ENCODE data around the gene GTF2A2. TPM values are rescaled to one million over a fixed set of nuclear protein-coding genes. Genes with fewer than 3 reads are reported as not detected.
A peak's percentile ranks its signal among the peaks of the same experiment; 100 is the strongest.
"Not testable (repeated sequence)": the region's sequence is repeated elsewhere in the genome, so short reads cannot be mapped to it uniquely, and the experiment has no call there.

Gene GTF2A2
- total RNA-seq, 4 donors from 2014 or later: 13.1 to 49.8 (median 22.9) TPM

GRCh38 chr15:59699810-59700431 lies 42.6 kb upstream of the GTF2A2 start:
- no peak for DNase-seq (ENCODE audit: low spot score in 2 of 2)
- Histone ChIP-seq H3K27me3 (no peaks in the 10 kb centered on the region), H3K4me3 (no peak overlapping the region), H3K4me1 (no peaks in the 10 kb centered on the region), H3K36me3 (no peaks in the 10 kb centered on the region), H3K27ac (no peak overlapping the region), H3K9me3 (no peaks in the 10 kb centered on the region)
- 61 to 74% methylated on average over 4 of the region's 4 CpGs for WGBS, 2 donors
- TF ChIP-seq POLR2A (IDR thresholded peaks at IDR 0.05) (no peak), EP300 (IDR thresholded peaks at IDR 0.05) (no peak), CTCF (IDR thresholded peaks at IDR 0.05) (no peak)

DNA sequence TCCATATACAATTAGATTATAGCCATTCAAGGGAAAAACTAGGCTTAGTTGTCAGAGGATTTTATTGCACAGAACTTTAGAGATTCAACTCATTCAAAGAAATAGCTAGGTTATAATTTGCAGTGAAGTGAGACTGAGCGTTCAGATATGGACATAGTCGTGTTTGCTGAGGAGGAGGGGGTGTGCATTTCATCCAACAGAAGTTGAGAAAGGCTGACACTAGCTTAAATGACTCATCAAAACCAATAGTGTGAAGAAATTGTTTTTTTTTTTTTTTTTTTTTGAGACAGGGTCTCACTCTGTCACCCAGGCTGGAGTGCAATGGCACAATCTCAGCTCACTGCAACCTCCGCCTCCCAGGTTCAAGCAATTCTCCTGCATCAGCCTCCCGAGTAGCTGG lies 40.8 kb upstream of the GTF2A2 start:
- not testable (repeated sequence) for H3K4me3 ChIP-seq; H3K27ac ChIP-seq; H3K36me3 ChIP-seq; H3K9me3 ChIP-seq; DNase-seq (ENCODE audit: low spot score in 2 of 2); H3K27me3 ChIP-seq; H3K4me1 ChIP-seq
- 82 to 88% methylated on average over 4 of the region's 4 CpGs for WGBS, 2 donors

- no peaks in the 10 kb centered on the region for H3K36me3 ChIP-seq
- no peak for DNase-seq (ENCODE audit: low spot score in 2 of 2)
- no peak overlapping the region for H3K27ac ChIP-seq
- TF ChIP-seq EP300 (IDR thresholded peaks at IDR 0.05): no peak
- TF ChIP-seq POLR2A (IDR thresholded peaks at IDR 0.05): no peak
- TF ChIP-seq CTCF (IDR thresholded peaks at IDR 0.05): no peak
- H3K4me1 ChIP-seq: peaks cover 0 to 2% (median 0%) of the 10 kb centered on the region in 4 donors
- WGBS, 2 donors: 70 to 74% methylated on average over 4 of the region's 4 CpGs
- H3K4me3 ChIP-seq: no peak overlapping the region
- no peaks in the 10 kb centered on the region for H3K27me3 ChIP-seq
- H3K9me3 ChIP-seq: no peaks in the 10 kb centered on the region
These were observed 39.0 kb upstream of the GTF2A2 start for GRCh38 chr15:59696332-59696731.

- no peak for DNase-seq (ENCODE audit: low spot score in 2 of 2)
- no peaks in the 10 kb centered on the region for H3K27me3 ChIP-seq
- no peak overlapping the region for H3K4me3 ChIP-seq
- H3K9me3 ChIP-seq: no peaks in the 10 kb centered on the region
- H3K4me1 ChIP-seq: peaks cover 0 to 16% (median 0%) of the 10 kb centered on the region in 4 donors
- H3K27ac ChIP-seq: no peak overlapping the region
- H3K36me3 ChIP-seq: no peaks in the 10 kb centered on the region
- WGBS, 2 donors: 91 to 96% methylated on average over 1 of the region's 1 CpG
- no peak for TF ChIP-seq CTCF (IDR thresholded peaks at IDR 0.05)
- no peak for TF ChIP-seq EP300 (IDR thresholded peaks at IDR 0.05)
- TF ChIP-seq POLR2A (IDR thresholded peaks at IDR 0.05): no peak
These were observed 37.5 kb upstream of the GTF2A2 start for GRCh38 chr15:59694779-59695178.

- WGBS, 2 donors: 21 to 56% methylated on average over 1 of the region's 1 CpG
- Histone ChIP-seq H3K36me3 (no peaks in the 10 kb centered on the region), H3K4me1 (peaks cover 0 to 37% (median 17%) of the 10 kb centered on the region in 4 donors), H3K27ac (no peak overlapping the region), H3K4me3 (no peak overlapping the region), H3K27me3 (no peaks in the 10 kb centered on the region), H3K9me3 (no peaks in the 10 kb centered on the region)
- TF ChIP-seq EP300 (IDR thresholded peaks at IDR 0.05): no peak
- peak; percentile 50 to 71 (median 56) for TF ChIP-seq CTCF (IDR thresholded peaks at IDR 0.05)
- TF ChIP-seq POLR2A (IDR thresholded peaks at IDR 0.05): no peak
- DNase-seq (ENCODE audit: low spot score in 2 of 2): peak in 1 of 2 donors; percentile 81
These were observed 34.0 kb upstream of the GTF2A2 start for GRCh38 chr15:59691194-59691805.

Data from tibial nerve (tissue), 4 donors.